Neural cell (in vitro differentiated cells): ENCODE measurements around the gene RGL1.

Experiments used
- CTCF ChIP-seq: fragments of 450-650 bp; IDR thresholded peaks from 2 replicates; pipeline ENCODE4 v1.5.1; 2014; ENCODE audit warnings: antibody characterized with exemption, mild to moderate bottlenecking, moderate library complexity; ENCODE audit not compliant: poor library complexity, severe bottlenecking
- EP300 ChIP-seq: fragments of 450-650 bp; conservative IDR thresholded peaks from 2 replicates; pipeline ENCODE4 v1.6.1; 2014; ENCODE audit warnings: antibody characterized with exemption, mild to moderate bottlenecking, moderate library complexity; ENCODE audit not compliant: poor library complexity, severe bottlenecking
- EZH2 ChIP-seq: fragments of 200-600, 300-800 bp; shearing (Covaris generic), sonication (generic); IDR thresholded peaks from 2 replicates; pipeline ENCODE4 v1.6.1; 2014; ENCODE audit warnings: antibody characterized with exemption, low read length, borderline replicate concordance, mild to moderate bottlenecking; ENCODE audit not compliant: insufficient read depth, poor library complexity, severe bottlenecking
- MXI1 ChIP-seq: fragments of 450-650 bp; conservative IDR thresholded peaks from 2 replicates; pipeline ENCODE4 v1.6.1; 2014; ENCODE audit warnings: antibody characterized with exemption, mild to moderate bottlenecking; ENCODE audit not compliant: poor library complexity, severe bottlenecking
- POLR2AphosphoS5 ChIP-seq: IDR thresholded peaks from 2 replicates; pipeline ENCODE4 v1.6.1; 2012
- RAD21 ChIP-seq: fragments of 450-650 bp; conservative IDR thresholded peaks from 2 replicates; pipeline ENCODE4 v1.6.1; 2014; ENCODE audit warnings: antibody characterized with exemption, mild to moderate bottlenecking, moderate library complexity
- SMC3 ChIP-seq: fragments of 450-650 bp; conservative IDR thresholded peaks from 2 replicates; pipeline ENCODE4 v1.6.1; 2014; ENCODE audit warnings: antibody characterized with exemption, mild to moderate bottlenecking, moderate library complexity; ENCODE audit not compliant: poor library complexity
- TF ChIP-seq, protein P1 (sequence below): IDR thresholded peaks from 2 replicates; pipeline ENCODE4 v1.6.1; 2012; ENCODE audit warnings: borderline replicate concordance

- TF ChIP-seq, protein P1, sequence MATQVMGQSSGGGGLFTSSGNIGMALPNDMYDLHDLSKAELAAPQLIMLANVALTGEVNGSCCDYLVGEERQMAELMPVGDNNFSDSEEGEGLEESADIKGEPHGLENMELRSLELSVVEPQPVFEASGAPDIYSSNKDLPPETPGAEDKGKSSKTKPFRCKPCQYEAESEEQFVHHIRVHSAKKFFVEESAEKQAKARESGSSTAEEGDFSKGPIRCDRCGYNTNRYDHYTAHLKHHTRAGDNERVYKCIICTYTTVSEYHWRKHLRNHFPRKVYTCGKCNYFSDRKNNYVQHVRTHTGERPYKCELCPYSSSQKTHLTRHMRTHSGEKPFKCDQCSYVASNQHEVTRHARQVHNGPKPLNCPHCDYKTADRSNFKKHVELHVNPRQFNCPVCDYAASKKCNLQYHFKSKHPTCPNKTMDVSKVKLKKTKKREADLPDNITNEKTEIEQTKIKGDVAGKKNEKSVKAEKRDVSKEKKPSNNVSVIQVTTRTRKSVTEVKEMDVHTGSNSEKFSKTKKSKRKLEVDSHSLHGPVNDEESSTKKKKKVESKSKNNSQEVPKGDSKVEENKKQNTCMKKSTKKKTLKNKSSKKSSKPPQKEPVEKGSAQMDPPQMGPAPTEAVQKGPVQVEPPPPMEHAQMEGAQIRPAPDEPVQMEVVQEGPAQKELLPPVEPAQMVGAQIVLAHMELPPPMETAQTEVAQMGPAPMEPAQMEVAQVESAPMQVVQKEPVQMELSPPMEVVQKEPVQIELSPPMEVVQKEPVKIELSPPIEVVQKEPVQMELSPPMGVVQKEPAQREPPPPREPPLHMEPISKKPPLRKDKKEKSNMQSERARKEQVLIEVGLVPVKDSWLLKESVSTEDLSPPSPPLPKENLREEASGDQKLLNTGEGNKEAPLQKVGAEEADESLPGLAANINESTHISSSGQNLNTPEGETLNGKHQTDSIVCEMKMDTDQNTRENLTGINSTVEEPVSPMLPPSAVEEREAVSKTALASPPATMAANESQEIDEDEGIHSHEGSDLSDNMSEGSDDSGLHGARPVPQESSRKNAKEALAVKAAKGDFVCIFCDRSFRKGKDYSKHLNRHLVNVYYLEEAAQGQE = no peak
- TF ChIP-seq EP300 (no peak), POLR2AphosphoS5 (no peak), EZH2 (no peak), CTCF (no peak), MXI1 (no peak), SMC3 (no peak), RAD21 (no peak)
These were observed 104.8 kb downstream of the RGL1 start for GRCh38 chr1:183909672-183910071.
